Measurements from ENCODE around the gene ORAI1. TPM values are rescaled to one million over a fixed set of nuclear protein-coding genes. Genes with fewer than 3 reads are reported as not detected.
"Not testable (repeated sequence)": the region's sequence is repeated elsewhere in the genome, so short reads cannot be mapped to it uniquely, and the experiment has no call there.

Gene ORAI1
- total RNA-seq, 1 donor from 2014 or later: 1.6 TPM

- no peak for FAIRE-seq
Observed at GRCh38 chr12:121602766-121603165, 23.6 kb upstream of the ORAI1 start.

GRCh38 chr12:121603581-121603980 lies 22.7 kb upstream of the ORAI1 start:
- no peak for DNase-seq (ENCODE audit: low spot score in 2 of 2)

More at GRCh38 chr12:121602766-121603165, 23.6 kb upstream of the ORAI1 start:
- DNase-seq (ENCODE audit: low spot score in 2 of 2): no peak

GRCh38 chr12:121608301-121608700 lies 18.0 kb upstream of the ORAI1 start:
- FAIRE-seq: no peak
- no peak for DNase-seq (ENCODE audit: low spot score in 2 of 2)

More at GRCh38 chr12:121603581-121603980, 22.7 kb upstream of the ORAI1 start:
- no peak for FAIRE-seq

GRCh38 chr12:121610239-121611149 lies 15.8 kb upstream of the ORAI1 start:
- FAIRE-seq (no peak), DNase-seq (ENCODE audit: low spot score in 2 of 2) (peak in 1 of 2 donors; percentile 35)

- FAIRE-seq: no peak
- DNase-seq (ENCODE audit: low spot score in 2 of 2): no peak
Observed at GRCh38 chr12:121611306-121611705, 15.0 kb upstream of the ORAI1 start.

GRCh38 chr12:121613462-121613861 lies 12.9 kb upstream of the ORAI1 start:
- DNase-seq (ENCODE audit: low spot score in 2 of 2): no peak
- no peak for FAIRE-seq

- DNase-seq (ENCODE audit: low spot score in 2 of 2): no peak
- FAIRE-seq: no peak
Observed at GRCh38 chr12:121614872-121615467, 11.4 kb upstream of the ORAI1 start.

GRCh38 chr12:121618659-121619233 lies 7.6 kb upstream of the ORAI1 start:
- no peak for FAIRE-seq
- no peak for DNase-seq (ENCODE audit: low spot score in 2 of 2)

- DNase-seq (ENCODE audit: low spot score in 2 of 2) (no peak), FAIRE-seq (no peak)
Observed at GRCh38 chr12:121620333-121620891, 5.9 kb upstream of the ORAI1 start.

- peak in 1 of 2 donors; percentile 54 for DNase-seq (ENCODE audit: low spot score in 2 of 2)
- no peak for FAIRE-seq
Observed at GRCh38 chr12:121626853-121627640, 717 bp downstream of the ORAI1 start.

- FAIRE-seq: no peak
- DNase-seq (ENCODE audit: low spot score in 2 of 2): no peak
Observed at GRCh38 chr12:121628037-121628436, 1.7 kb downstream of the ORAI1 start.

- FAIRE-seq (no peak), DNase-seq (ENCODE audit: low spot score in 2 of 2) (no peak)
Observed at GRCh38 chr12:121628536-121628935, 2.2 kb downstream of the ORAI1 start.

GRCh38 chr12:121630791-121631355 lies 4.5 kb downstream of the ORAI1 start:
- FAIRE-seq (no peak), DNase-seq (ENCODE audit: low spot score in 2 of 2) (no peak)

- FAIRE-seq (no peak), DNase-seq (ENCODE audit: low spot score in 2 of 2) (no peak)
Observed at GRCh38 chr12:121632069-121632970, 6.0 kb downstream of the ORAI1 start.

- not testable (repeated sequence) for FAIRE-seq; DNase-seq (ENCODE audit: low spot score in 2 of 2)
Observed at GRCh38 chr12:121633833-121634196, 7.5 kb downstream of the ORAI1 start.

- DNase-seq (ENCODE audit: low spot score in 2 of 2) (no peak), FAIRE-seq (no peak)
Observed at GRCh38 chr12:121634836-121635235, 8.5 kb downstream of the ORAI1 start.

GRCh38 chr12:121637231-121637914 lies 11.0 kb downstream of the ORAI1 start:
- no peak for FAIRE-seq

More at GRCh38 chr12:121637231-121637914, 11.0 kb downstream of the ORAI1 start:
- no peak for DNase-seq (ENCODE audit: low spot score in 2 of 2)
